Colonic mucosa (tissue), 4 donors: ENCODE measurements around the gene STK38L. TPM values are rescaled to one million over a fixed set of nuclear protein-coding genes. Genes with fewer than 3 reads are reported as not detected.

ENCODE experiments used
- DNase-seq: peaks from one replicate; pipeline ENCODE4 v3.0.0-alpha.2; 2020
- H3K27ac ChIP-seq: fragments of 200-600 bp; one replicate; pipeline ENCODE4 v1.8.0; 2021
- H3K27me3 ChIP-seq: fragments of 200-600 bp; one replicate; pipeline ENCODE4 v1.8.0; 2021
- H3K36me3 ChIP-seq: fragments of 200-600 bp; one replicate; pipeline ENCODE4 v1.8.0; 2021
- H3K4me1 ChIP-seq: fragments of 200-600 bp; one replicate; pipeline ENCODE4 v1.8.0; 2021; ENCODE audit warnings: mild to moderate bottlenecking
- H3K4me3 ChIP-seq: fragments of 200-600 bp; one replicate; pipeline ENCODE4 v1.8.0; 2021
- H3K9ac ChIP-seq, 2 donors: one replicate each; pipeline ENCODE4 v1.7.0; 2013; ENCODE audit warnings: control low read depth in 2 of 2, low read depth in 2 of 2, low read length in 2 of 2
- H3K9me3 ChIP-seq: fragments of 200-600 bp; one replicate; pipeline ENCODE4 v1.8.0; 2021
- intact Hi-C: fragments of 100-400 bp; cut with DNase I; formaldehyde crosslinking; loops from one replicate; pipeline ENCODE4 v1.14.1; 2022
- total RNA-seq, 2 donors: library from RNA; stranded (reverse); fragmentation: NEBNext Ultra II Directional in 1 of 2; extraction: Animal tissue kit (Norgen Biotek cat#: 25700) in 1 of 2; gene quantifications; one replicate each; pipeline ENCODE4 v1.2.1, GENCODE V29; 2021
- TF ChIP-seq, protein P1 (sequence below): fragments of 200-600 bp; IDR thresholded peaks from one replicate; pipeline ENCODE4 v1.8.0; 2022; ENCODE audit warnings: antibody characterized with exemption, mild to moderate bottlenecking
- donor health status: healthy.
- donor health status: DM: no; HTN: no; CAD: no.
- donor health status: DM: no; HTN: no; CAD: no.

The STK38L gene
- total RNA-seq, 2 donors from 2014 or later = 41.9 to 76.6 TPM

DNA sequence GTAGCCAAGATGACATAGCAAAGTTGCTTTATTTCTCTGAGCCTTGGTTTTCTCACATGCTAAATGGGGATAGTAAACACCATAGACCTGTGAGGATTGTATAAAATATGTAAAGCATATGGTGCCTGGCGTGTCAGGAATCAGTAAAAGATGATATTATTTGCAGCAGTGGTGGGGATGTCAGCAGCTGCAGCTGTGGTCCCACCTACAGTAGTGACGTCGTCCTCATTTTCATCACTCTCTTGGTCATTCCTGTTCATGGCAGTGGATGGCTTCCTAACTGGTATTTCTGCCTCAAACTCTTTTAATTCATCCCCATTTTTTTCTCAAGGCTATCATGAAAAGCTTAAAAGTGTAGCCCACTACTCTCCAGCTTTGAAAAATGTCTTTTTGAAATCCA is 100.7 kb downstream of the STK38L start:
- no peak overlapping the region for H3K4me3 ChIP-seq
- H3K27ac ChIP-seq = no peak overlapping the region
- no peaks in the 10 kb centered on the region for H3K9me3 ChIP-seq
- H3K4me1 ChIP-seq = no peaks in the 10 kb centered on the region
- no peak overlapping the region for H3K9ac ChIP-seq
- TF ChIP-seq, protein P1, sequence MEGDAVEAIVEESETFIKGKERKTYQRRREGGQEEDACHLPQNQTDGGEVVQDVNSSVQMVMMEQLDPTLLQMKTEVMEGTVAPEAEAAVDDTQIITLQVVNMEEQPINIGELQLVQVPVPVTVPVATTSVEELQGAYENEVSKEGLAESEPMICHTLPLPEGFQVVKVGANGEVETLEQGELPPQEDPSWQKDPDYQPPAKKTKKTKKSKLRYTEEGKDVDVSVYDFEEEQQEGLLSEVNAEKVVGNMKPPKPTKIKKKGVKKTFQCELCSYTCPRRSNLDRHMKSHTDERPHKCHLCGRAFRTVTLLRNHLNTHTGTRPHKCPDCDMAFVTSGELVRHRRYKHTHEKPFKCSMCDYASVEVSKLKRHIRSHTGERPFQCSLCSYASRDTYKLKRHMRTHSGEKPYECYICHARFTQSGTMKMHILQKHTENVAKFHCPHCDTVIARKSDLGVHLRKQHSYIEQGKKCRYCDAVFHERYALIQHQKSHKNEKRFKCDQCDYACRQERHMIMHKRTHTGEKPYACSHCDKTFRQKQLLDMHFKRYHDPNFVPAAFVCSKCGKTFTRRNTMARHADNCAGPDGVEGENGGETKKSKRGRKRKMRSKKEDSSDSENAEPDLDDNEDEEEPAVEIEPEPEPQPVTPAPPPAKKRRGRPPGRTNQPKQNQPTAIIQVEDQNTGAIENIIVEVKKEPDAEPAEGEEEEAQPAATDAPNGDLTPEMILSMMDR = no peak
- H3K36me3 ChIP-seq = no peaks in the 10 kb centered on the region
- H3K27me3 ChIP-seq = no peaks in the 10 kb centered on the region
- intact Hi-C loops = no loop called here
- DNase-seq = no peak

DNA sequence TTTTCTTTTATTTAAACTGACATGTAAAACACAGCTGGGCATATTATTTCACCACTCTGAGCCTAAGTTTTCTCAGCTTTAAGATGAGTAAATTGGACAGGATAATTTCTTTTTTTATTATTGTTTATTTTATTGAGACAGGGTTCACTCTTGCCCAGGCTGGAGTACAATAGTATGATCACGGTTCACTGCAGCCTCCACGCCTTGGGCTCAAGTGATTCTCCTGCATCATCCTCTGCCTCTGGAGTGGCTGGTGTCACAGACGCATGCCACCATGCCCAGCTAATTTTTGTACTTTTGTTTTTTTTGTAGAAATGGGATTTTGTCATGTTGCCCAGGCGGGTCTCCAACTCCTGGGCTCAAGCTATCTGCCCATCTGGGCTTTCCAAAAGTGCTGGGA is 101.3 kb downstream of the STK38L start:
- no peaks in the 10 kb centered on the region for H3K36me3 ChIP-seq
- H3K27ac ChIP-seq = no peak overlapping the region
- H3K9ac ChIP-seq = no peak overlapping the region
- no peaks in the 10 kb centered on the region for H3K27me3 ChIP-seq
- no peak for DNase-seq
- H3K4me1 ChIP-seq = no peaks in the 10 kb centered on the region
- no peaks in the 10 kb centered on the region for H3K9me3 ChIP-seq
- intact Hi-C loops = no loop called here
- no peak overlapping the region for H3K4me3 ChIP-seq
- TF ChIP-seq, protein P1 = no peak

DNA sequence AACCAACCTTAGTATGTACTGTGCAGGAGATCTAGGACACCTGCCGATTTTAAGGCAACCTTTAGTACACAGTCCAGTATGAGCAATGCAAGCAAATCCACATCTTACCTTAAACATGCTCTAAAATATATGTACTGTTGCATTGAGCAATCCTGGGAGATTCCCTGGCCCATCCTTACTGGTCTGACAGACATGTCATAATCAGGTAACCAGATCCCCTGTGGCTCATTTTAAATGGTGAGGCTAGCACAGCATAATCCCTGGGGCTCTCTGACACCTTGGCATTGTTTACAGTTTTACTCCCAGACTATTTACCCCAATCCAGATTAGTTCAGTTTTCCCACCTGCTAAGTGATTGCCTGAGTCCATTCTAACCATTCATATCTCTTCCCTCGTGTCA is 103.7 kb downstream of the STK38L start:
- H3K27me3 ChIP-seq = no peaks in the 10 kb centered on the region
- H3K9ac ChIP-seq = no peak overlapping the region
- no peaks in the 10 kb centered on the region for H3K4me1 ChIP-seq
- no peak overlapping the region for H3K27ac ChIP-seq
- no peak overlapping the region for H3K4me3 ChIP-seq
- intact Hi-C loops = no loop called here
- no peaks in the 10 kb centered on the region for H3K36me3 ChIP-seq
- DNase-seq = no peak
- TF ChIP-seq, protein P1 = no peak
- H3K9me3 ChIP-seq = no peaks in the 10 kb centered on the region

DNA sequence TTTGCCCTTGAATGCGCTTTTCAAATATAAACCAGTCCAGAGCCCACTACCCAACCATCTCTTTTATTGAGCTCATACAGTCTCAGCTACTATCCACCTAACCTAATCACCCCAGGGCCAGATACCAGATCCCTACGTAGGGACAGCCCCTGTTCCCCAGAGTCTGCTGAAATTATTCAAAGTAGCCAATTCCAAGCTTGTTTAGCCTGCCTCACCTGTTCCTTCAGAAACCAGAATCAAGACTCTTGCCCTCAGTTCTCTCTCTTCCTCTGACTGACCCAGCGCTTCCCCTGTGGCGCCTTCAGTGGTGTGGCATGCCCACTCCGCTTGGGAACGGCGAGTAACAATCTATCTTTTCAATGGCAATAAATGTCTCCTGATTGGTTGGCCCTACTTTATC is 107.4 kb downstream of the STK38L start:
- intact Hi-C loops = no loop called here
- no peaks in the 10 kb centered on the region for H3K4me1 ChIP-seq
- H3K4me3 ChIP-seq = no peak overlapping the region
- no peaks in the 10 kb centered on the region for H3K27me3 ChIP-seq
- H3K9me3 ChIP-seq = no peaks in the 10 kb centered on the region
- no peak overlapping the region for H3K27ac ChIP-seq
- H3K36me3 ChIP-seq = no peaks in the 10 kb centered on the region
- TF ChIP-seq, protein P1 = no peak
- no peak overlapping the region for H3K9ac ChIP-seq
- no peak for DNase-seq

DNA sequence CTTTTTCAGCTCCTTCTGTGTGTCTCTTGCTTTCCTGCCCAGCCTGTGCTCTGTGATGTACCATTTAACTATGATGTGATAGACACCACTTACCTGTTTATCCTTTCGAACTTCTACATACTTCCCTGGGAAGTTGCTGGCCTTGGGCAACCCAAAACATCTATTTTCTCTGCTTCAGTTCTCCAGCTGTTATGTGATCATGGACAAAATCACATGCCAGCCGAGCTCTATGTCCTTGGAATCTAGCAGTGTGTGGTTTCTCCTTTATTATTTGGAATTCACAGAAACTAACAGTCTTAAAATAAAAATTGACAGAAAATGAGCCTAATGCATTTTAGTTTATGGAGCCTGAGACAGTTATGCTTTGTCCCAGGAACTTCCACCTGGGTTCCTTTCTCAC is 111.4 kb downstream of the STK38L start:
- TF ChIP-seq, protein P1 = no peak
- intact Hi-C loops = no loop called here

DNA sequence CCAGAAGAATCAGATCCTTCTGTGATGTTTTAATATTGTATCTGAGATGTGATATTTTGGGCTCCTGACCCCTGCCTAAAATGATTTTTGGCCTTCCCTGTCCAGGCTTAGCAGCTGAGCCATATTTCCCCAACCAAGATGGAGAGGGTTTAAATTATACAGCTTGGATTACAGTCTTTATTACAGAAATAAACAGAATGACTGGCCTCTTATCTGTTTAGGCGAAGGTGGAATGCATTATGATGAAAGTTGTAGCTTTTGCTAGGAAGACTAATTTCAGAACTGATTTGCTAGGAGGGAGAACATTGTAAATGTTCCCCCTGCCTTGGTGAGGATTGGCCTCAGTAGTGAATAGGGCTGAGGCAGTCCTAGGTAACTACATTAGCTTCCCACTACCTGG is 111.9 kb downstream of the STK38L start:
- intact Hi-C loops = no loop called here
- DNase-seq = no peak

More for the DNA sequence above, 111.4 kb downstream of the STK38L start:
- H3K4me1 ChIP-seq = no peaks in the 10 kb centered on the region
- no peaks in the 10 kb centered on the region for H3K36me3 ChIP-seq
- no peak overlapping the region for H3K4me3 ChIP-seq
- H3K9me3 ChIP-seq = no peaks in the 10 kb centered on the region
- no peak overlapping the region for H3K9ac ChIP-seq
- no peaks in the 10 kb centered on the region for H3K27me3 ChIP-seq
- DNase-seq = no peak
- H3K27ac ChIP-seq = no peak overlapping the region

More for the DNA sequence above, 111.9 kb downstream of the STK38L start:
- Histone ChIP-seq H3K9ac (no peak overlapping the region), H3K4me1 (no peaks in the 10 kb centered on the region), H3K36me3 (no peaks in the 10 kb centered on the region), H3K27ac (no peak overlapping the region), H3K27me3 (no peaks in the 10 kb centered on the region), H3K4me3 (no peak overlapping the region), H3K9me3 (no peaks in the 10 kb centered on the region)
- TF ChIP-seq, protein P1 = no peak
